Measurements from ENCODE around the gene ABAT.

Gene ABAT

GRCh38 chr16:8764525-8765250 lies 90.3 kb downstream of the ABAT start:
- Histone ChIP-seq H3K9me3 (replicated peaks; ENCODE audit: insufficient read depth, low read length) (no peaks in the 10 kb centered on the region), H3K9ac (ENCODE audit: low read length) (no peak overlapping the region), H4K20me1 (ENCODE audit: insufficient read depth, low read length) (no peaks in the 10 kb centered on the region), H3F3A (ENCODE audit: insufficient read depth, low read length) (no peaks in the 10 kb centered on the region), H3K4me1 (ENCODE audit: low read length) (no peaks in the 10 kb centered on the region), H3K4me2 (ENCODE audit: low read depth, low read length) (no peak overlapping the region), H2AFZ (ENCODE audit: low read length) (no peak overlapping the region), H3K27me3 (replicated peaks; ENCODE audit: insufficient read depth, low read length) (no peaks in the 10 kb centered on the region), H3K9me2 (replicated peaks; ENCODE audit: insufficient read depth, low read length) (no peaks in the 10 kb centered on the region), H3K4me3 (ENCODE audit: low read length) (no peak overlapping the region), H3K79me2 (ENCODE audit: low read length) (no peaks in the 10 kb centered on the region), H3K27ac (ENCODE audit: low read length) (no peak overlapping the region), H3K36me3 (replicated peaks; ENCODE audit: insufficient read depth, low read length) (no peaks in the 10 kb centered on the region)
- no peak for TF ChIP-seq CTCF (IDR thresholded peaks at IDR 0.05; ENCODE audit: low read length)
- TF ChIP-seq EZH2 (optimal IDR thresholded peaks at IDR 0.05; ENCODE audit: low read depth, low read length): no peak
- no peak for DNase-seq

- H3K36me3 ChIP-seq (replicated peaks; ENCODE audit: insufficient read depth, low read length): no peaks in the 10 kb centered on the region
Observed at GRCh38 chr16:8767176-8767575, 92.8 kb downstream of the ABAT start.

GRCh38 chr16:8768283-8768682 lies 93.9 kb downstream of the ABAT start:
- Histone ChIP-seq H3K9ac (ENCODE audit: low read length) (no peak overlapping the region), H4K20me1 (ENCODE audit: insufficient read depth, low read length) (no peaks in the 10 kb centered on the region), H3K4me2 (ENCODE audit: low read depth, low read length) (no peak overlapping the region), H3K27me3 (replicated peaks; ENCODE audit: insufficient read depth, low read length) (no peaks in the 10 kb centered on the region), H3K4me1 (ENCODE audit: low read length) (no peaks in the 10 kb centered on the region), H3K79me2 (ENCODE audit: low read length) (no peaks in the 10 kb centered on the region), H3K36me3 (replicated peaks; ENCODE audit: insufficient read depth, low read length) (no peaks in the 10 kb centered on the region), H3K4me3 (ENCODE audit: low read length) (no peak overlapping the region), H3K9me3 (replicated peaks; ENCODE audit: insufficient read depth, low read length) (no peaks in the 10 kb centered on the region), H3F3A (ENCODE audit: insufficient read depth, low read length) (no peaks in the 10 kb centered on the region), H3K27ac (ENCODE audit: low read length) (no peak overlapping the region), H3K9me2 (replicated peaks; ENCODE audit: insufficient read depth, low read length) (no peaks in the 10 kb centered on the region), H2AFZ (ENCODE audit: low read length) (no peak overlapping the region)
- no peak for DNase-seq
- TF ChIP-seq EZH2phosphoT487 (IDR thresholded peaks at IDR 0.05; ENCODE audit: low read length) (no peak), CTCF (IDR thresholded peaks at IDR 0.05; ENCODE audit: low read length) (no peak), EZH2 (optimal IDR thresholded peaks at IDR 0.05; ENCODE audit: low read depth, low read length) (no peak)

More at GRCh38 chr16:8767176-8767575, 92.8 kb downstream of the ABAT start:
- no peaks in the 10 kb centered on the region for H3F3A ChIP-seq (ENCODE audit: insufficient read depth, low read length)
- no peaks in the 10 kb centered on the region for H3K9me3 ChIP-seq (replicated peaks; ENCODE audit: insufficient read depth, low read length)
- no peak overlapping the region for H3K4me2 ChIP-seq (ENCODE audit: low read depth, low read length)
- no peak overlapping the region for H3K9ac ChIP-seq (ENCODE audit: low read length)
- no peaks in the 10 kb centered on the region for H3K4me1 ChIP-seq (ENCODE audit: low read length)
- H2AFZ ChIP-seq (ENCODE audit: low read length): no peak overlapping the region
- no peaks in the 10 kb centered on the region for H3K27me3 ChIP-seq (replicated peaks; ENCODE audit: insufficient read depth, low read length)
- DNase-seq: no peak
- no peak overlapping the region for H3K27ac ChIP-seq (ENCODE audit: low read length)
- H3K79me2 ChIP-seq (ENCODE audit: low read length): no peaks in the 10 kb centered on the region
- H4K20me1 ChIP-seq (ENCODE audit: insufficient read depth, low read length): no peaks in the 10 kb centered on the region
- no peaks in the 10 kb centered on the region for H3K9me2 ChIP-seq (replicated peaks; ENCODE audit: insufficient read depth, low read length)
- H3K4me3 ChIP-seq (ENCODE audit: low read length): no peak overlapping the region
- TF ChIP-seq CTCF (IDR thresholded peaks at IDR 0.05; ENCODE audit: low read length) (no peak), EZH2 (optimal IDR thresholded peaks at IDR 0.05; ENCODE audit: low read depth, low read length) (no peak), EZH2phosphoT487 (IDR thresholded peaks at IDR 0.05; ENCODE audit: low read length) (no peak)
